ENCODE measurements around the gene DSG2. TPM values are rescaled to one million over a fixed set of nuclear protein-coding genes. Genes with fewer than 3 reads are reported as not detected.

The DSG2 gene
- total RNA-seq, 2 donors from 2014 or later = 19.1 to 34.0 TPM

GRCh38 chr18:31581498-31582197, 83.7 kb downstream of the DSG2 start:
- Histone ChIP-seq H3K4me3 (no peak overlapping the region), H3K36me3 (replicated peaks in 1 of 2; ENCODE audit: insufficient read depth in 1 of 2, low read depth in 2 of 2) (no peaks in the 10 kb centered on the region), H3K27ac (no peak overlapping the region), H3K9me3 (no peaks in the 10 kb centered on the region), H3K4me1 (peaks cover 6% of the 10 kb centered on the region), H3K27me3 (no peaks in the 10 kb centered on the region)
- intact Hi-C loops (cut with DNase I) = no loop called here
- TF ChIP-seq POLR2A (IDR thresholded peaks at IDR 0.05) (no peak), CTCF (IDR thresholded peaks at IDR 0.05) (no peak)
- DNase-seq (no peak), ATAC-seq (no peak)
- WGBS, 2 donors = 69 to 72% methylated on average over 4 of the region's 4 CpGs

GRCh38 chr18:31583185-31583854, 85.3 kb downstream of the DSG2 start:
- Histone ChIP-seq H3K4me3 (no peak overlapping the region), H3K4me1 (peaks cover under 1% of the 10 kb centered on the region), H3K27ac (no peak overlapping the region), H3K9me3 (no peaks in the 10 kb centered on the region), H3K36me3 (replicated peaks in 1 of 2; ENCODE audit: insufficient read depth in 1 of 2, low read depth in 2 of 2) (no peaks in the 10 kb centered on the region), H3K27me3 (no peaks in the 10 kb centered on the region)
- DNase-seq (no peak), ATAC-seq (no peak)
- TF ChIP-seq POLR2A (IDR thresholded peaks at IDR 0.05) (no peak), CTCF (IDR thresholded peaks at IDR 0.05) (no peak)
- WGBS, 2 donors = 88% methylated on average over 5 of the region's 5 CpGs
- intact Hi-C loops (cut with DNase I) = no loop called here

- TF ChIP-seq CTCF (IDR thresholded peaks at IDR 0.05) = no peak
- no peak for TF ChIP-seq POLR2A (IDR thresholded peaks at IDR 0.05)
- Histone ChIP-seq H3K36me3 (replicated peaks in 1 of 2; ENCODE audit: insufficient read depth in 1 of 2, low read depth in 2 of 2) (no peaks in the 10 kb centered on the region), H3K27me3 (no peaks in the 10 kb centered on the region), H3K9me3 (no peaks in the 10 kb centered on the region), H3K4me1 (peaks cover 4% of the 10 kb centered on the region), H3K27ac (no peak overlapping the region), H3K4me3 (no peak overlapping the region)
- no peak for DNase-seq
- 84 to 89% methylated on average over 5 of the region's 5 CpGs for WGBS, 2 donors
- no peak for ATAC-seq
- intact Hi-C loops (cut with DNase I) = no loop called here
Observed at GRCh38 chr18:31585991-31586390, 88.0 kb downstream of the DSG2 start.

- intact Hi-C loops (cut with DNase I) = no loop called here
- H3K4me1 ChIP-seq = peaks cover 10% of the 10 kb centered on the region
- WGBS, 2 donors = 64 to 66% methylated on average over 5 of the region's 5 CpGs
- no peak for DNase-seq
- H3K27me3 ChIP-seq = no peaks in the 10 kb centered on the region
- no peak overlapping the region for H3K27ac ChIP-seq
- no peak overlapping the region for H3K4me3 ChIP-seq
- ATAC-seq = no peak
- no peak for TF ChIP-seq POLR2A (IDR thresholded peaks at IDR 0.05)
- TF ChIP-seq CTCF (IDR thresholded peaks at IDR 0.05) = no peak
- H3K9me3 ChIP-seq = no peaks in the 10 kb centered on the region
- H3K36me3 ChIP-seq (replicated peaks in 1 of 2; ENCODE audit: insufficient read depth in 1 of 2, low read depth in 2 of 2) = no peaks in the 10 kb centered on the region
Observed at GRCh38 chr18:31586616-31587015, 88.6 kb downstream of the DSG2 start.
